G401.6 (cell line): ENCODE results near the gene CASKIN2.
"Not testable (repeated sequence)": the region's sequence is repeated elsewhere in the genome, so short reads cannot be mapped to it uniquely, and the experiment has no call there.

Experiments used
- FAIRE-seq: peaks from 2 replicates; lab custom pipeline; 2012; peaks lifted over from hg19 to GRCh38; lab: Jason Lieb, UNC

Gene CASKIN2

DNA sequence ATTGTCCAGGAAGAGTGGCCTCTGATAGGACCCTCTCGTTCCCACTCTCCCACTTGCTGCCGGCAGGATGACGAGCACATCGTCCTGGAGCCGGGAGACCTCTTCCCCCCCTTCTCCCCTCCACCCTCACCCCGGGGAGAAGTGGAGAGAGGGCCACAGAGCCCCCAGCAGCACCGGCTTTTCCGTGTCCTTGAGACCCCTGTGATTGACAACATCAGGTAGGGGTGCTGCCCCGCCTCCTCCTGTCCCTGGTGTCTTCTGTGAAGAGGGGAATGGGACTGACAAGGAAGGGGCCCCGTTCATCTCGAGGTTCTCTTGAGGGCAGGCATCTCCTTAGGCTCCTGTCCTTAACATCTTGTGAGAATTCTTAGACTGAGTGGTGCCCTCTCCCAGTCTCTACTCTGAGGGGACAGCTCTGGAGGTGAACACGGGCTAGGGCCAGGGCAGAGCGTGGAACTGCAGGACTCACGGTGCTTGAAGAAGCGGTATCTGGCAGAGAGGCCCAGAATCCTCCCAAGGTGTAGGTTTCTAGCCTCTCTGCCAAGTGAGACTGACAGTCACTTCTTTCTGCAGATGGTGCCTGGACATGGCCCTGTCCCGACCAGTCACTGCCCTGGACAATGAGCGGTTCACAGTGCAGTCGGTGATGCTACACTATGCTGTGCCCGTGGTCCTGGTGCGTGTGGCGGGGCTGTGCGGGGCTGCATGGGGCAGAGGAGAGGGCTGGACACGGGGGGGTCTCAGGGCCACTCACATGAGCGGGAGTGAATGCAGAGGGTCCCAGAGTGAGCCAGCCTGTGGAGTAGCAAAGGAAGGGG is 26.4 kb downstream of the CASKIN2 start:
- no peak for FAIRE-seq

- no peak for FAIRE-seq
These were observed 27.8 kb downstream of the CASKIN2 start for GRCh38 chr17:75487351-75488070.

GRCh38 chr17:75486951-75487350 is 28.4 kb downstream of the CASKIN2 start:
- FAIRE-seq: no peak

DNA sequence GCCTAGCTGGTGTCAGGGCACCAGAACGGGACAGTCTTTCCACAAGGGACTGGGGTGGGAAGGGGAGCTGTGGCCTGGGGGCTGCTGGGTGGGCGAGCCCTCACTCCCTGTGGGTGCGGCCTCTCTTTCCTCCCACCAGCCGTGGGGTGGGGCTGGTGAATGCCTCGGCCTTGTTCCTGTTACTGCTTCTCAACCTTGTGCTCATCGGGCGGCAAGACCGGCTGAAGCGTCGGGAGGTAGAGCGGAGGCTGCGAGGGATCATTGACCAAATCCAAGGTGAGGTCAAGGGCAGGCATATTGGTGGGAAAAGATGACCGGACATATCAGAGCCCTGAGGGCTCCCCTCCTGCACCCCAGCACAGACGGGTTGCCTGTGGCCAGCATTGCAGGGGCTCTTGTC is 29.2 kb downstream of the CASKIN2 start:
- no peak for FAIRE-seq

DNA sequence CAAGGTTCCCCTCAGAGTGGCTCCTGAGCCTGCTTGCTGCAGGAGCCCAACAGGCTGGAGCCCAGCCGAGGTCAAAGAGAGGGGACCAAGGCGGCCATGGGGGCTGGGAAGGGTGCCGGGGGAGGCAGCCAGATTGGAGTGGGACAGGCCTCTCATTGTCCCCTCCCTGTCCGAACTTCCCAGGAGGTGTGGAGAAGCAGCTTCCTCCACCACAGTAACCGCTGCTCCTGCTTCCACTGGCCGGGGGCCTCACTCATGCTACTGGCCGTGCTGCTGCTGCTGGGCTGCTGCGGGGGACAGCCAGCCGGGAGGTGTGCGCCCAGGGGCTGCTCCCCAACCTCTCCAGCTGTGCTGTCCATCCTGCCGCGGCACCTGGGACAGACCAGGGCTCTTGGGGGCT is 29.6 kb downstream of the CASKIN2 start:
- no peak for FAIRE-seq

DNA sequence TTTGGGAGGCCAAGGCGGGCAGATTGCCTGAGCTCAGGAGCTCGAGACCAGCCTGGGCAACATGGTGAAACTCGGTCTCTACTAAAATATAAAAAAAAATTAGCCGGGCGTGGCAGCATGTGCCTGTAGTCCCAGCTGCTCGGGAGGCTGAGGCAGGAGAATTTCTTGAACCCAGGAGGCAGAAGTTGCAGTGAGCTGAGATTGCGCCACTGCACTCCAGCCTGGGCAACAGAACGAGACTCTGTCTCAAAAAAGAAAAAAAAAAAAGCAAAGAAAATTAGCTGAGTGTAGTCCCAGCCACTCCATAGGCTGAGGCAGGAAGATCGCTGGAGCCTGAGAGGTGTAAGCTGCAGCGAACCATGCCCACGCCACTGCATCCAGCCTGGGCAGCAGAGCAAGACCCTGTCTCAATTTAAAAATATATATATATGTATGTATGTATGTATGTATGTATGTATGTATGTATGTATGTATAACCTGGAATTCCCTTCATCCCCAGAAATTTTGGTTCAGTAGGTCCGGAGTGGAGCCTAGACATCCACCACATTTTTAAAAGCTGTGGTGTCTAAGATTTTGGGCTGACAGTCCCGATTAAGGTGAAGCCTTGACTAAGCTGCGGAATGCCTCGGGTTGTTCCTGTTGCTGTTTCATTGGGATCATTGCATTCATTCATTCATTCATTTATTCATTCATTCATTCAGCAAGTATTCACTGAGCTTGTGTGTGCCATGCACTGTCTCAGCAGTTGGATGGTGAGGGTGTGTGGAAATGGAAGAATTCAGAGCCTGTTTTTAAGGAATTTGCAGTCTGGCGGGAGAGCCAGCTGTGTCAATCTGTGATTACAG is 33.0 kb downstream of the CASKIN2 start:
- no peak for FAIRE-seq

- FAIRE-seq: no peak
These were observed 33.9 kb downstream of the CASKIN2 start for GRCh38 chr17:75481194-75482068.

GRCh38 chr17:75480281-75480680 is 35.1 kb downstream of the CASKIN2 start:
- no peak for FAIRE-seq

DNA sequence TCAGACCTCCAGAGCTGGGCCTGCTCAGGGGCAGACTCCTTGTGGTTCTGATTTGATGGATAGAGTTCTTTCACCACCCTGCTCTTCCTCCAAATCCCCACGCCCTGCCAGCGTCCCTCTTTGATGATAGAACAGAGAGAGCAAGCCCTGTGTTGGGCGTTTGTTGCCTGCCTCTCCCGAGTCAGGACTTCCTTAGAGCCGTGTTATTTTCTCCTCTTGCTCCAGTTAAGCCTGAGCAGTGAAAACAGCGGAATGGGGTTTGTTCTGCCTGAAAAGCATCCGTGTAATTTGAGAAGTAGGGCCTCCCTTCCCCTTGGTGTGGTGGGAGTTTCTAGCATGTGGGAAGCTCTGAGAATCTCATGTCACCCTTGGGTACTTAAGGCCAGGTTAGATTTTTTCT is 36.8 kb downstream of the CASKIN2 start:
- no peak for FAIRE-seq

- FAIRE-seq: not testable (repeated sequence)
These were observed 37.9 kb downstream of the CASKIN2 start for GRCh38 chr17:75477490-75477862.

DNA sequence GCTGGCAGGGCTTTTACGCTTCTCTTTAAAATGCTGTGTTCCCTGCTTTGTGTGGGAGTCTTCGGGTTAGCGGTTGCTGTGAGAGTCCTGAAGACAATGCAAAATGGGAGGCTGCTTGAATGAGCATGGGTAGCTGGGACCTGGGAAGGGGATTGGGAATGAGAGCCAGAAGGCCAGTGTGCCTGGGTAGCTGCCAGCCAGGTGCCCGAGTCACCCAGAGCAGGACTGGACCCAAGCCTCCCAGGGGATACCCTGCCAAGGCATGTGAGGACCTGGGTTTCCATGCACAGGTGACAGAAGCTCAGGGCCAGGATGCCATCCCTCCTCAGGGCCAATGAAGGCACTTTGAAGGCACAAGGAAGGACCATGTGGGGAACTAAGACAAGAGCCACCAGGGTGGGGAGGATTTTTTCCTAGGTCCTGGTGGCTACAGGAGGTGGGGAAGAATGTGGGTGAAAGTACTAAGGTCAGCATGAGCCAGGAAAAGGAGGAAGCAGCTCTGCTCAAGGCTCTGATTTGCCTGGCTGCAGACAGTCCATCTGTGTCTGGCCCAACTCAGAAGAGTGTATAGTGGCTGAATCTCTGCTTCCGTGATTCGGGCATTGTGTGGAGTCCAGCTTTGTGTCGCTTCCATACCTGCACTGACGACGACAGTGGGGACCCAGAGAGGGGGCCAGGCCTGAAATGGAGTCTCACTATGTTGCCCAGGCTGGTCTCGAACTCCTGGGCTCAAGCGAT is 38.4 kb downstream of the CASKIN2 start:
- FAIRE-seq: no peak

GRCh38 chr17:75476271-75476671 is 39.1 kb downstream of the CASKIN2 start:
- no peak for FAIRE-seq

- FAIRE-seq: no peak
These were observed 39.5 kb downstream of the CASKIN2 start for GRCh38 chr17:75475851-75476250.

DNA sequence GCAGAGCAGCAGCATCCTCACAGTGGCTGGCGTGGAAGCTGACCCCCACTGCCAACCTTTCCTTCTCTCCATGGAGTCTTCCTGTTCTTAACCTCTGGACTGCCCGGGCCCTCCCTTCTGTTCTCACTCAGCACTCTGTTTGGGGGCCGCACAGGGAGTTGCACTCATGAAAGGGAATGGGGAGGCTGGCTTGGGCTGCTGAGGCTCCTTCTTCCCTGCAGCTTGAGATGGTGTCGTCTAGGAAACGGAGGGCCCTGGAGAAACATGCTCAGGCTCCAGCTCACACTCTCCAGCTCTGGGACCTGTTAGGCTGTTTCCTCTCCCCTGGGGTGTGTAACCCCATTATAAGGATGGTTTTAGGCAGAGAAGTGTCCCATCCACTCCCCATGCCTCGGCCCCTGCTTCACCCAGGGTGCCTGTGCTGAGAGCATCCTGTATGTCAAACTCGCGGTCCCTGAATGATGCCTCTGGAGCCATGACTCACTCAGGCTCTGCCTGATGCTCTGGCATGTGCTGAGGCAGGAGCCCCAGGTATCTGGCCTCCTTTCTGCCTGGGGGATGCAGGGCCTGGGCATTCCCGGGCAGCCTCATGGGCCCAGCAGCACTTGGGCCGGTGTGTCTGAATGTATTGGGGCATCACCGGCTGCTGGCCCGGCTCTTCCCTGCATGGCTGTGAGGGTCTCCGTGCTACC is 40.0 kb downstream of the CASKIN2 start:
- FAIRE-seq: no peak

GRCh38 chr17:75474736-75475135 is 40.6 kb downstream of the CASKIN2 start:
- FAIRE-seq: no peak

DNA sequence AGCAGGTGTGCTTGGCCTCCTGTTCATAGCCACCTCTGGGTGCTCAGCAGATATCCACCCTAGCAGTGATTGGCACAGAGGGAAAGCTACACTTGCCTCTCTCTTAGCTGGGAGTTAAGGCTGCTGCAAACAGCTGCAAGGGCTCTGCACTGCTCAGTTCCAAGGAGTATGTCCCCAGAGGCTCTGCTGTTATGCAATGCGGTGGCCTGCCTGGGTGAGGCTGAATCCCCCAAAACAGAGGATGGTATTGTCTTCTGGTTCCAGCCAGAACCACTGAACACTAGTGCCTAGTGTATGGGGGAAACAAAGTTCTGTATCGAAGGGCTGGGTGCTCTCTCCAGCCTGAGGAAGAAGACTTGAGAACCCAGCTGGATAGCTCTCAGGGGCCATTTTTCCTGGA is 42.1 kb downstream of the CASKIN2 start:
- no peak for FAIRE-seq

DNA sequence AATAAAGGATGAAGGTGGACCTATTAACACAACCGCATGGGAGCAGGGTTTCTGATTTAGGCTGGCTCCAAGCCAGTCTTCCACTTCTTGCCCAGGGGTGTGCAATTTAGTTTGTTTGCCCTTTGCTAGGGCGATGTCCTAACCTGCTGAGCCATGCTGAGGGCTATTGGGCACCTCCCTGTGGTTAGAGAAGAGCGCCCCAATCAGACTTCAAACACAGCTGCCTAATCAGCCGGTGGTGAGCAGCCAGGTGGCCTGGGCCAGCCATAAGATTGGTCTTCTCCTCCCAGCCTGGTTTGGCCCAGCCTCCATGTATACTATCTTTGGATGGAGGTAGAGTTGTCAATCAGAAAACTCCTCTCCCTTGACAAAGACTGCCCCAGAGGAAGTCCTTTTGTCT is 43.2 kb downstream of the CASKIN2 start:
- no peak for FAIRE-seq

DNA sequence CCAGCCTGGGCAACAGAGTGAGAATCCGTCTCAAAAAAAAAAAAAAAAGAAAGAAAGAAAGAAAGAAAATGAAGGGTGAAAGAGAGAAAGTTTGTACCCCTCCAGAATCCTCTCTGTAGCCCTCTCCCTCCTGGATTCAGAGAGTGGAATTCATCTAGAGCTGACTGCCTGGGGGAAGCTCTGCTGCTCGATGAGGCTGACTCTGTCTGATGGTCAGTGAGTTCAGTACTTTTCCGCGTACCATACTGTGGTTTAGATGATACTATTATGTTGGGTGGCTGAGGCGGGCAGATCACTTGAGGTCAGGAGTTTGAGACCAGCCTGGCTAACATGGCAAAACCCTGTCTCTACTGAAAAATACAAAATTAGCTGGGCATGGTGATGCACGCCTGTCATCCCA is 44.1 kb downstream of the CASKIN2 start:
- FAIRE-seq: no peak

- FAIRE-seq: no peak
These were observed 46.5 kb downstream of the CASKIN2 start for GRCh38 chr17:75468779-75469373.

DNA sequence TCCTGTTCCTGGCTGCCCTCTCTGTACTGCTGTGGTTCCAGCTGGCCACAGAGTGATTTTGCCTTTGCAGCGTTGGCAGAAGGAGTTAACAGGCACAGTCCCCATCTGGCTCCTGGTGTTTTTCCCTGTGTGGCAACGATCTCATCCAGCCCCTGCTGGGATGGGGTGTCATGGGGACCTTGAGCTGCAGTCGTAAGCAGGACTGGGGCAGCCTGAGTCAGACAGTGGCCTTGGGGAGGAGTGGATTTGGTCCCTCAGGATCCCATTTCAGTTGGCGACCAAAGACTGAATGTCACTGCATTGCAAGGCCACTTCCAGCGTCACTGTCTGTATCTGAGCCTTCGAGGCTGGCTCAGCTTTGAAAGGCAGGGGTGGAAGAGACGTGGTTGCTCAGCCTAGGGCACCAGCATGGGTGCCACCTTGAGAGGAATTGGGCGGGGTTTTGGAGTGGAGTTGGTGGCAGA is 47.0 kb downstream of the CASKIN2 start:
- FAIRE-seq: no peak
